ENCODE data around the gene ST3GAL5.

Gene ST3GAL5

DNA sequence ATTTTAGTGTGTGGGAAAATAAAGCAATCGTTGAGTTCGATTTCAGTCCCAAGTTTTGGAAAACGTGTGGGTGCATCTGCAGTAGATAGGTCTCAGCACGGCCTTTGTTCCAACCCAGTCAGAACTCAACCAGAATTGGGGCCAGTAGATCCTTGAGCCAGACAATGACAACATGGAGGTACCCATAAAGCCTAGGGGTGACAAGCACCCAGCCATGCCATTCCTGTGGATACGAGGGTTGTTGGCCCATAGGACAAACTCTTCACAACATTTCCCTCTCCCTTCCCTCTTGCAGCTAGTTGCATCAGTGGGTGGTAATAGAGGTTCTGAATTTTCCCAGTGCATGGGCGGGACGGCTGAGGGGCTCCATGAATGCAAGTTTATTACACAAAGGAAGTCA is 60.1 kb downstream of the ST3GAL5 start:
- no peak for DNase-seq

DNA sequence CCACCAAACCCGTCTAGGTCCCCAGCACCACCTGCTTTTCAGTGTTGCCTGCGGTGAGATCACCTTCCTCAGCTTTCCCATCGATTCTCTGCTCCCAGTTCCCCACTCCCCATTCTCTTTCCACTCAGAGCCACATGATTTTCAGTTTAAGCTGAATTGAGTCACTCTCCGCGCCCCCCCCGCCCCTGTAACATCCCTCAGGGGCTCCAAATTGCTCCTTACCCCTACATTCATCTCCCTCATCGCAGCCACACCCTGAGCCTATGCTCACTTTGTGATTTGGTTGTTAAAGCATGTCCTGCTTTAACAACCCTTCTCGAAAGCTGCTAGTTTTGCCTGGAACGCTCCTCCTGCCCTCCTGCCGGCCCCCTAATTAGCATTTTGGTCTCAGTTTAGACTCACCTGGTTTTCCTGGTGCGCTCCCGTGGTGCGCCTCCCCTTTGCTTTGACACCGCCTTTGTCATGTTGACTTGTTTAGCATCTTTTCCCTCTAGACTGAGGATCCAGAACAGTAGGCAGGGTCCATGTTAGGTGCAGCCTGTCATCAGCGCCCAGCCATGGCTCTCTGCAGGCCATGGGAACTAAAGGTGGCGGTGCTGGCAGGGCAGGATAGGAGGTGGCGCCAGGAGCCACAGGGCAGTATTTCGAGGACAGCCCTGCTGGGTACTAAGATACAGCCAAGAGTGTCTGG is 60.8 kb downstream of the ST3GAL5 start:
- DNase-seq: no peak

DNA sequence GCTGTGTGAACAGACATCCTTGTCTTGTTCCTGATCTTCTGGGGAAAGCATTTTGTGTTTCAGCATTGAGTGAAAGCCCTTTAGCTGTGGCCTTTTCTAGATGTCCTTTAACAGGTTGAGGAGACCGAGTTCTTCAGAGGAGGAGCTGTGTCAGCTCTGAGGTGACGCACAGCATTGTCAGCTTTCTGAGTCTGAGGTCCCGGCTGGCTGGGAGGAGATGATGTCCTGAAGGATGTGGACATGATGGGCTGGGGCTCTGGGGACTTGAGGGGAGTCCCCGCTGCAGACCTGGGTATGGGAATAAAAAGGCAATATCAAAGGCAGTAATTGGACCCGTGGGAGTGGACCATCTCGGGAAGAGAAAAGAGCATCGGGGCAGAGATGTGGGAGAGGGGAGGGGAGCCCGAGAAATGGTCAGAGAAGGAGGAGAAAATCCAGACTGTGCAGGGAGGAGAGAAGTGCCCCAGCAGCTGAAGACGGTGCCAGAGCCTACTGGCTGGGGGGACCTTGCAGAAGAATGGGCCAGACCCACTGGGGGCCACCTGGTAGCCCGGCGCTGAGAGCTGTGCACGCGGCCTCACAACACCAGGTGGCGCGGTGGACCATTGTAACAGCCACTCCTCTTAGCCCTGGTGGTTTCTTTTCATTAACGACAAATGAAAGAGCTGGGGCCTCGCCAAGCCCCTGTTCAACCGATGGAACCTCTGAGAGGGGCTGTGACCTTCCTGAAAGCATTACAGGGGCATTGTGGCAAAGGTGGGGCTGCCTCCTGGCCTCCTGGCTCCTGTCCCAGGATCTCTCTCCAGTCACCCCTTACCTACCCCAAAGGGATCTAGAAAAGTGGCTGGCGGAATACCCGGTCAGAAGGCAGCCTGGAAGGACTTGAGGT is 61.6 kb downstream of the ST3GAL5 start:
- DNase-seq: peak; percentile 30

DNA sequence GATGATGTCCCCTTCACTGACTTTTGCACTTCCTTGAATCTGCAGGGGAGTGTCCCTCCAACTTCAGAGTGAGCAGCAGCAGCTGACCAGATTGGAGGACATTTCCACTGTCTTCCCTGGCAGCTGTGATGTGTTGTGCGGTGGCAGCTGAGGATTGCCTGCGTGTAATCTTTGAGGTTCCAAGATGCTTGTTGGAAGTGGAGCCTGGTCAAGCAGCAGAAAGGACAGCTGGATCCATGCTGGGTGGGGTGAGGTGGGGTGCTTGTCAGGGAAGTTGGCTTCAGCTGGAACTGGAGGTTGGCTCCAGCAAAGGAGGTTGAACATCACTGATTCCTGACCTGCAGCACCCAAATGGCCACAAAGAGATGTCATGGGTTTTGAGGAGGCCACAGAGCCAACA is 64.8 kb downstream of the ST3GAL5 start:
- DNase-seq: no peak

DNA sequence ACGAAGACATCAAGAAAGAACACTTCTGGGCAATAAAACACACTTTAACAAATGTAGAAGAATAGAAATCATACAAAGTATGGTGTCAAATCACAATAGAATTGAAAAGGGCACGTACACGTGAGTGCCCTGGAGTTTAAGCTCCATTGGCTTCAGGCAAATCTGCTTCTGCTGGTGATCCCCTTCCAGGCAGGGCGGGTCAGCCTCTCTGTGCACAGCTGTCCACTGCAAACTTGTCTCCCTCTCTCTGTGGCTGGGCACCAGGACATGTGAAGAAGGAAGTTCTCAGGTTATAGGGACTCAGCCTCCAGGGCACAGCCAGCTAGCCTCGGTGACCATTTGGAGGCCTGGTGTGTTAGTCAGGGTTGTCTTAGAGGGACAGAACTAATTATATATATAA is 66.0 kb downstream of the ST3GAL5 start:
- DNase-seq: no peak

DNA sequence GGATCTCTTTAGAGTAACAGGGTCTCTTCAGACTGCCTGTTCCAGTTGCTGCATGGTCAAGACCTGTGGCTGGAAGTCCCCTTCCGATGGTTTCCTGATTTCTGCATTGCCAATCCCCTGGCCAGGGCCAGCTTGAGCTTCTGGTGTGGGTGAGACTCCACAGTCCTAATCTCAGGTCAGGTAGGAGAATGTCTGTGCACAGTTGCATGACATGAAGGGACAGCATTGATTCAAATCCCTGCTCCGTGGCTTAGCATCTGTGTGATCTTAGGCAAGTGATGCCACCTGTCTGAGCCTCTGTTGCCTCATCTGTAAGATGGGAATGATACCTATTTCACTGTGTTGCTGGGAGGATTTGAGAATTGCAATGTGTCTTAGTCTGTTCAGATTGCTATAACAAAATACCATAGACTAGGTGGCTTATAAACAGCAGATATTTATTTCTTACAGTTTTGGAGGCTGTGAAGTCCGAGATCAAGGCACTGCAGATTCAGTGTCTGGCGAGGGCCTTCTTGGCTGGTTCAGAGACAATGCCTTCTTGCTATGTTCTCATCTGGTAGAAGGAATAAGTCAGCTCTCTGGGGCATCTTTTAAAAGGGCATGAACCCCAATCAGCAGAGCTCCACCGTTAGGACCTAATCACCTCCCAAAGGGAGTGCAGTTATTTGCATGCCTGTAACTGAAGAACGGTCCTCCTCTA is 68.8 kb downstream of the ST3GAL5 start:
- DNase-seq: no peak

DNA sequence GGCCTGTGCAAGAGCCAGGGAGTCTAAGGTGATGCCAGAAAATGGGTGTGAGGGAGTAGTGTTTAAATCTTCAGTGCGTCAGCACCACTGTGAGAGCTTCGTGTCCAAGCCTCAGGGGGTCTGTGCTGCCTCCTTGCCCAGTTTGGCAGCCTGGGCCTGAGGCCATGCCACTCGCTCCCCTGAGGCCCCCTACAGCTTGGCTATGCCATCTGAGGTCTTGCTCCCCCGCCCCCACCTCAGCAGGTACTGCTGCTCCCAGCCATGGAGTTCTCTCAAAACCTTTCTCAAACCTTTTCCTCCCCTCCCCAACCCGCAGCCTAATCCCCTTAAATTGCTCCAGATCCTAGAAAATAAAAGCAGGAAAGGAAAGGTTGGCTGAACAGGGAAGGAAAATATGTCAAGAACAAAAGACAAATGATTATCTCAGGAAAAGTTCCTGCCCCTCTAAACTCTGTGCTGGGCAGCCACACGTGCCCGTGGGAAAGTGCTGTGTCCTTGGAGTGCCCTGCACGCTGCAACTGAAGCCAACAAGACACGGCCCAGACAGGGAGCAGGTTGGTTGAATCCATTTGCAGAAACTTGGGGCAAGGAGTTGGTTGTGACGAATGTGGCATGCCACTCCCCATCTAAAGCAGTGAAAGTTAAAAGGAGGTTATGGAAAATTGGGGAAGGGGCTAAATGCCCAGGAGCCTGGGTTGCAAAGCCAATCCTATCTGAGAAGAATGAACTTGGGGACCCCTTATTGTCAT is 73.8 kb downstream of the ST3GAL5 start:
- no peak for DNase-seq

DNA sequence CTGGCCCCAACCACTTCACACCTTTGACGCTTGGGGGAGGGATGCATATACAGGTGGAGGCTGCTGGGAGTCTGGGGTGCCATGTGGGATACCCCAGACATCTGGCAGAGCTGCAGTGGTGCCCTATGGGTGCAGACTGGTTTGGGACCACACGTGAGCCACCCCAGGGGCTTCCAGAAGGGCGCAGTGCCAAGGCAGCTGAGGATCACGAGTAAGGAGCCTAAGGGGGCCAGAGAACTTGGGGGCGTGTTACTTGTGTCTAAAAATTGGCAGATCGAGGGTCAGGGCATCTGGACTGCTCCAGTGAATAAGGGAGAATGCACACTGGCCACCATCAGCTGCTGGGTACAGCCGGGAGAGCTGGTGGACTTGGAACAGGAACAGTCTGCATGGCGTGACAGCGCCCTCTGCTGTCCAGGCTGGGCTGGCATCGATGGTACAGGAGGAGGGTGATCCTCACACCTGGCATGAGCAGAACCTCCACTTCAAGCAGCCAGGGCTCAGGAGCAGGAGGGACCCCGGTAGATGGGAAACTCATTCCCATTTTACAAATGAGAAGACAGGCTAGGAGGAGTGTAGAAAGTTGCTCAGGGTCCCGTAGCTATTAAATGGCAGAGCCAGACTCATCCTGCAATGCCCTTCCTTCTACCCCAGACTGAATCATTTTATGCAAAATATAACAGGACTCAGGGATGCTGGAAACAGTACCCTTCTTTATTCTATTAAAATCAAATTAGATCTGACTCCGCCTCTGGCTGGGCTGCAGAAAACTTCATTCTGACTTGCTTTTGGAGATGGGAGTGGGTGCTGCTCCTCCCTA is 74.6 kb downstream of the ST3GAL5 start:
- DNase-seq: peak; percentile 45

DNA sequence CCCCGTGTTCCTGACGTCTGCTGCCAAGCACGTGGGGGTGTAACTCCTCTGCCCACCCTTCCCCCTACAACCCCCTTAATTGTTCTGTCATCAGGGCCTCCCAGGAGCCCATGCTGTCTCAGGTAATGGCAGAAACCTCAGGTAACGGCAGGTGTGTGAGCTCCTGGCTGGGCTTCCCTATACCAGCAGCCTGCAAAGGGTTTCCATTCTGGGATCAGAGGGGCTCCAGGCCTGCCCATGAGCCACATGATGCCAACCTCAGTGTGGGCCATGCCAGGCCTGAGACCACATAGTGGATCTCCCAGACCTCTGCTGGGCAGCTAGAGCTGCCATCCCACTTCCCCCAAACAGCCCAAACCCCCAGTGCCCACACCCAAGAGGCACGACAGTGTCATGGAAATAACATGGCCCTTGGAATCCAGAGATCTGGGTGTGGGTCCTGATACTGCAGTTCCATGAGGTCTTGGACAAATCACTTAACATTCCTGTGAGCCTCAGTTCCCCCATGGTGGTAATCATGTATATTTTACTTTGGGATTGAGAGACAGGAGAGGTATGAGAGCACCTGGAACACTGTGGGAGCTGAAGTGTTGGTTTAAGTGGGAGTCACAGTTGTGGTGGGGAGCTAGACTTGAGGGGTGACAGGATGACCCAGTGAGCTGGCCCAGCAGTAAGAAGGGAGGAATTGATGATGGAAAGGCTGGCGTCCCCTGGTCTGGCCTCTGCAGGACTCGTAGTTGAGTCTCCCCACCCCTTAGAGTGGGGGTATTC is 75.4 kb downstream of the ST3GAL5 start:
- DNase-seq: no peak

DNA sequence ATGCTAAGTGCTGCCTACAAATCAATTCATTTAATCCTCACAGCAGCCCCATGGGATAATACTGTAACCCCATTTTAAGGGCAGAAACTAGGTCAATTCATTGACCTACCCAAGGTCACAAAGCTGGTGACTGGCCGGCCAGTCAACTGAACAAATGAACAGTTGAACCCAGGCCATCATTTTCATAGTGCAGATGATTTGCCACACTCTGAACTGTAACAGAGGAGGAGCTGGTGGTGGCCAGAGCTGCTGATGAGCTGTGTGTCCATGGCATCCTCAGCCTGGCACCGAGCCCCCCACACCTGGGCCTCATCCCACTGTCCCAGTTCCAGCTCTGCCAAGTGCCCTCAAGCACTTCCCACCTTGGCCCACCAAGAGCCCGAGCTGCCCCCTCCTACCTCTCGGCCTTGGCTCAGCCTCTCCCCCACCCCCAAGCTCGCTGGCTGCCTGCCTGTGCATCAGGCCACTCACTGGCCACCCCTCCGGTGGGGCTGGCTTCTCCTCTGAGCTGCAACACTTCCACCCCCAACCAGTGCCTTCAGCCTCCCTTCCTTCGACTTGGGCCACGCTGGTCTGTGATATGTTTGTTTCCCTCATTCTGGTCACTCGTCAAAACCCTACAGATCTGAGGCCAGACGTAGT is 76.6 kb downstream of the ST3GAL5 start:
- DNase-seq: no peak

DNA sequence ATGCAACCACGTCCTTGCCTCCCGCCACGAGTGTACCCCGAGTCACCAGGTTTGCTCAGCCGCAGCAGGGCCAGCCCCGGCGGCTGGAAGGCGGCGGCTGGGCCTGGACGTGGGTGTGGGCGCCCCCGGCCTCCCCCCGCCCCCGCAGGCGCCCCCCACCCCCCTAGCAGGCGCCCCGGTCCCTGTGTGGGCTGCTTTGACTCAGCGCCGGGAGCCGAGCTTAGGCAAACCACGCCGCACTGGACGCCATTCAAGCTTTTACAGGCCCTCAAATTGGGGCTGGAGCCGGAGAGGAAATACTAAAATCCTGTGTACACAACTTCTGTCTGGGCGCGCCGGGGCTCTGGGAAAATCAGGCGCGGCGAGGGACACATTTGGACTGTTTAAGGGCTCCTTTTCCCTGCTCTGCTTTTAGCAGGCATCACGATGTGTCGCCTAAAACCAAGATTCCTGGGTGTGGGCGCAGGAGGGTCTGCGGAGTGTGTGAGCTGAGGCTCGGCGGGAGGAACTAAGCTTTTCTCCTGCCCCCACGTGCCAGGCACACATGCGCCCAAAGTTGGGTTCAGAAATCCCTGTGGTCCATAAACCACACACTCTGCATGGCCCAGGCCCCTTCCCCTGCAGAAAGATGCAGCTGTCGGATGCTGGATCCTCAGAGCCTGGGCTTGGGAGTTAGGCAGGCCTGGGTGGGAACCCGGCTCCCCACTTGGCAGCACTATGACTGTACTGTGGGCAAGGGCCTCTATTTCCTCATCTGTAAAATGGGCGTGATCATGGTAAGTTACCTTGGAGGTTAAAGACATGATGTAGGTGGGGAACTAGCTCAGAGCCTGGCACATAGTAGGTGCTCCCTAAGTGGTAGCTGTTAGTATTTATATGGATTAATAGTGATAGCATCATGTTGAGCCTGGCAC is 77.4 kb downstream of the ST3GAL5 start:
- no peak for DNase-seq

DNA sequence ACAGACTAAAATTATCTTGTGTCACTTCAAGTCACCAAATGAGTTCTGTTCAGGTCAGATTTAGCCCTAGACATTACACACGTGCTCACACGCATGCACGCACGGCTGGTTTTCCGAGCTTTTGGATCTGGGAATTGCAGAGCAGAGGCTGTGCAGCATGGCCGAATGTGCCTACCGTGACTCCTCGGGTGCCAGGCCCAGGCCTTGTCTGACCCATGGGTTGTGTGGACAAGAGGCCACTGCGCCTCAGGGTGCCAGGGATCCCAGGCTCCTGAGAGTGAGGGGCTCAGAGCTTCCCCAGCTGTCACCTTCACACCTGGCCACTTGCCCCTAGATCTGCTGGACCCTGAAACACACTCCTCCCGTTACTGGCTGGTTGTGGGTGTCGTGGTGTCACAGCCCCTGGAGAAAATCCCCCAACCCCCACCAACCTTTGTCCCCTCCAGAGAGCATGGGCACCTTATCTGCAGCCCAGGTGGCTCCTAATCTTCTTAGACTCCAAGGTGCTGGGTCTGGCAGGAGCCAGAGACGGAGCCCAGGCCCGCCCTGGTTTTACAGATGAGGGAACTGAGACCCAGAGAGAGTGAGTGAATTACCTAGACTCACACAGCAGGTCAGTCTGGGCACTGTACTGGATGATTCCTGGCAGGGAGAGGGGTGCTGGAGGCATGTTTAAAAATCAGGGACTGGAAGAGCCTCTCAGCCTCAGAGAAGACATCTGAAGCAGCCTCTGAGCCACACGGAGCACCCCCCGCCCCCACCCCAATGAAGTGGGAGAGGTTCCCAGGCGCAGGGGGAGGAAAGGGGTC is 78.2 kb downstream of the ST3GAL5 start:
- DNase-seq: no peak

DNA sequence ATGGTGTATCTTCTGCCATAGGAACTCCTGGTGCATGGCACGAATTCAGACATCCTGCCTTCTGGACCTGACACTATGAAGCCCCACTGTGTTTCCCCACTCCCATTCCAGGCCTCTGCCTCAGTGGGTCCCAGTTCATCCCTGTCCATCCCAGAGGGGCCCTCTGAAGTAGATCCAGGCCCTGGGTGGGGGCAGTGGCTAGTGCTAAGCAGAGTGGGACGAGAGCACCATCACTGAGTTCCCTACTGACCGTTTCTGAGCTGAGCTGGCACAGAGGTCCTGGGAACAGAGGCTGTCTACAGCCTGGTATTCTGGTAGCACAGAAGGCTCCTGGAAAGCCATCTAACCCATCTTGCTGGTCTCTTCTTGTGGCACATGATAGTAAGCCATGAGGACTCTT is 81.0 kb downstream of the ST3GAL5 start:
- no peak for DNase-seq

DNA sequence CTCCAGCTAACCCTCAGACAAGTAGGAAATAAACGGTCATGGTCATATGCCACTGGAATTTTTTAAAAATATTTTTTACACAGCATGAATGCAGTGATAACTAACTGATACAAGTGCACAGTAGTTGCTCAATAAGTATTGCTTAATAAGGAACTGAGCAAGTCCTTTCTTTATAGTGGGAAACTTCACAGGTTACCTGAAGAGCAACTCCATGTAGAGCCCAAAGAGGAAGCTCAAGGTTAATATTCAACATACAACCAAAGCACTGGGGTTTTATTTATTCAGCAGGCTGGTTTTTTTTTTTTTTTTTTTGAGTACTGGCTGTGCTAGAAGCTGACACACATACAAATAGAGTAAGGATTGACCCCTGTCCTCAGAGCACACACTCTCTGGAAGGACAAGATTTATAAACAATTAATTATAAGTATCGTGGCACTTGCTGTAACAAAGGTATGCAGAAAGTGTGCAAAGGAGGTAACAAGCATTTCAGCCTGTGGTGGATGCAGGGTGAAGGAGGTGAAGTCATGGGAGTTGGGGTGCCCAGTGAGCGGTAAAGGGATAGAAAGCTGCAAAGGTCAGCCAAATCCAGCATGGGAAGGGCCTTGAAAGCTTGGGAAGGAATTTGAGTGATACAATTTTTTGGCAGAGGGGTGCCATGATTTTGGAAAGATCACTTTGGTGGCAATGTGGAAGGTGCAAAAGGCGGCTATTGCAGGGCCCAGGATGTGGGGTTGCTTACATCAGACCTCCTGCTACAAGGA is 82.3 kb downstream of the ST3GAL5 start:
- no peak for DNase-seq

DNA sequence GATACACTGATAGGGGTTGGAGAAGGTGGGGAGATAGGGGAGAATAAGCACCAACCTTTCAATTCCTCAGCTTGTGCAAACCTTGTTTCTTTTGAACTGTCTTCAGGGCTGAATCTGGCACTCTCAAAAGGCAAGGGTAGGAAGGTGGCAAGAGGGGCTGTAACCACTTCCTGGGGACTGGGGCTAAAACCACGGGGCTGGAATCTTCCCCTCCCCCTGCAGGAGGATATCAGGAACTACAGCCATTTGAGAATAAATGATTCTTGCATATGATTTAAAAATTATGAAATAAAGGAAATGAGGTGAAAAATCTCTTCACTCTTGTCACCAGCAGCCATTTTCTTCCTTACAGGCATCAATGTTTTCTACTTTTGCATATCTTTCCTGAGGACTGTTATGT is 84.2 kb downstream of the ST3GAL5 start:
- no peak for DNase-seq

DNA sequence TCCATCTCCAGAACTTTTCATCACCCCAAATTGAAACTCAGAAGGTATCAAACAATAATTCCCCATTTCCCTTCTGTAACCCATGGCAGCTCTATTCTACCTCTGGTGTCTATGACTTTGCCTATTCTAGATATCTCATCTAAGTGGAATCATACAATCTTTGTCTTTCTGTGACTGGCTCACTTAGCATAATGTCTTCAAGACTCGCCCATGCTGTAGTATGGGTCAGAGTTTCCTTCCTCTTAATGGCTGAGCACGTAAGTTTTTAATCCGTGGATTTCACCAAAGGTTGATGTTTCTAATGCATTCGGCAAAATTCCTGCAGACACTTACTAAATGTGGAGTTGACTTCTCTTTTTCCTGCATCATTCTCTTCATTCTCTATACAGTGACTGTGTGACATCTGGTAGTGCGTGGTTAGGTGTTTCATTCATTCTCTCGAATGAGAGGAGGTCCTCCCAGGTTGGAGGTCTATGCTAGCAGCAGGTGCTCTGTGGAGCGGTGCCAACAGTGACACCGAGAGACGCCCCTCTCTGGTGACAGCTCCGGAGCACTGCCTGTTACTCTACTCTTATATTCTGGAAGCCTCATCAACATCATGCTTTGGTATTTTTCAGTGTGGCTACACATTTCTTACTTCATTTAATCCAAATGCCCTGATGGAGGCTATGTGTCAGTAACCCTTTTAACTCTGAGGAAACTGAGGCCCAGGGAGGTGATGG is 84.9 kb downstream of the ST3GAL5 start:
- DNase-seq: no peak
